HG03575 (cell line): Measurements from ENCODE around the gene TMEM151B.

Experiments
- ATAC-seq: cut with Tn5 transposase; IDR thresholded peaks from one replicate; pipeline ENCODE4 v1.9.1; 2021; ENCODE audit not compliant: unreplicated experiment, insufficient number of reproducible peaks, low FRiP score; ENCODE audit errors: extremely low read depth

TMEM151B gene

GRCh38 chr6:44269921-44270525 lies at the start of gene TMEM151B:
TMEM151B (plus strand) TSS chr6:44270450; CDS start chr6:44270743, 293 bp downstream.
- ATAC-seq, result no peak

GRCh38 chr6:44220913-44221290 lies 49.3 kb upstream of the TMEM151B start:
- no peak for ATAC-seq

GRCh38 chr6:44221291-44221960 lies 48.8 kb upstream of the TMEM151B start:
- ATAC-seq, result no peak

- ATAC-seq, result no peak
Observed at GRCh38 chr6:44221961-44222335, 48.3 kb upstream of the TMEM151B start.

GRCh38 chr6:44222486-44223318 lies 47.5 kb upstream of the TMEM151B start:
- ATAC-seq, result no peak

- ATAC-seq, result no peak
Observed at GRCh38 chr6:44223319-44224028, 46.8 kb upstream of the TMEM151B start, which contains the start of gene SLC29A1. SLC29A1 (plus strand) TSS chr6:44223595; CDS start chr6:44227314, 3,719 bp downstream.

GRCh38 chr6:44224029-44224964 lies 46.0 kb upstream of the TMEM151B start:
- no peak for ATAC-seq

GRCh38 chr6:44224965-44225305 lies 45.3 kb upstream of the TMEM151B start:
- no peak for ATAC-seq

GRCh38 chr6:44225579-44226325 lies 44.5 kb upstream of the TMEM151B start:
- no peak for ATAC-seq

- ATAC-seq, result no peak
Observed at GRCh38 chr6:44226368-44227147, 43.7 kb upstream of the TMEM151B start.

GRCh38 chr6:44227148-44227793 lies 43.0 kb upstream of the TMEM151B start:
- ATAC-seq, result no peak

- ATAC-seq, result no peak
Observed at GRCh38 chr6:44228031-44228430, 42.2 kb upstream of the TMEM151B start.

GRCh38 chr6:44228433-44228832 lies 41.8 kb upstream of the TMEM151B start:
- ATAC-seq, result no peak

- ATAC-seq, result no peak
Observed at GRCh38 chr6:44228836-44229235, 41.4 kb upstream of the TMEM151B start.

GRCh38 chr6:44229376-44230033 lies 40.7 kb upstream of the TMEM151B start:
- ATAC-seq, result no peak

GRCh38 chr6:44230034-44230675 lies 40.1 kb upstream of the TMEM151B start:
- no peak for ATAC-seq
